NT2/D1 (cell line): Measurements from ENCODE around the gene CREG2.

Experiments used
- DNase-seq: peaks from one replicate; pipeline ENCODE4 v3.0.0-alpha.2; 2011; ENCODE audit warnings: low read depth, low spot score
- H3K27me3 ChIP-seq: 2 replicates; pipeline ENCODE4 v1.6.0; 2011; ENCODE audit warnings: mild to moderate bottlenecking; ENCODE audit not compliant: insufficient read length, insufficient read depth
- H3K36me3 ChIP-seq: 2 replicates; pipeline ENCODE4 v1.6.1; 2011; ENCODE audit warnings: mild to moderate bottlenecking, low read length, mixed read lengths; ENCODE audit not compliant: insufficient read depth, insufficient read length
- H3K4me1 ChIP-seq: 2 replicates; pipeline ENCODE4 v1.5.1; 2011; ENCODE audit not compliant: insufficient read depth, insufficient read length
- H3K4me3 ChIP-seq: 2 replicates; pipeline ENCODE4 v1.5.1; 2011; ENCODE audit warnings: low read depth; ENCODE audit not compliant: insufficient read length
- H3K9ac ChIP-seq: 2 replicates; pipeline ENCODE4 v1.6.0; 2011; ENCODE audit warnings: low read depth; ENCODE audit not compliant: insufficient read length
- H3K9me3 ChIP-seq: 2 replicates; pipeline ENCODE4 v1.5.1; 2011; ENCODE audit warnings: mild to moderate bottlenecking, low read length; ENCODE audit not compliant: insufficient read depth
- SUZ12 ChIP-seq: IDR thresholded peaks from 2 replicates; pipeline ENCODE4 v1.6.1; 2011; ENCODE audit not compliant: insufficient read length, insufficient read depth; ENCODE audit errors: extremely low read depth
- YY1 ChIP-seq: IDR thresholded peaks from 2 replicates; pipeline ENCODE4 v1.6.1; 2011; ENCODE audit not compliant: insufficient read length, insufficient read depth
- ZNF274 ChIP-seq: IDR thresholded peaks from 2 replicates; pipeline ENCODE4 v1.6.1; 2011; ENCODE audit warnings: mild to moderate bottlenecking, low read depth, low read length

The CREG2 gene

GRCh38 chr2:101374821-101375561 lies 12.3 kb downstream of the CREG2 start:
- Histone ChIP-seq H3K4me1 (peaks cover 9% of the 10 kb centered on the region), H3K9ac (no peak overlapping the region), H3K27me3 (no peaks in the 10 kb centered on the region), H3K4me3 (no peak overlapping the region), H3K9me3 (0 out of 2 replicates have a peak, but pooled peaks cover 6% of the 10 kb centered on the region), H3K36me3 (no peaks in the 10 kb centered on the region)
- DNase-seq = no peak
- TF ChIP-seq YY1 = no peak
- TF ChIP-seq ZNF274 = no peak
- TF ChIP-seq SUZ12 = no peak

GRCh38 chr2:101372792-101373191 lies 14.5 kb downstream of the CREG2 start:
- Histone ChIP-seq H3K9ac (no peak overlapping the region), H3K4me1 (peaks cover 9% of the 10 kb centered on the region), H3K27me3 (peaks cover 2% of the 10 kb centered on the region), H3K36me3 (no peaks in the 10 kb centered on the region), H3K9me3 (0 out of 2 replicates have a peak, but pooled peaks cover 6% of the 10 kb centered on the region), H3K4me3 (no peak overlapping the region)
- DNase-seq = no peak
- TF ChIP-seq YY1 (no peak), ZNF274 (no peak), SUZ12 (no peak)

GRCh38 chr2:101371636-101372035 lies 15.7 kb downstream of the CREG2 start:
- no peak for DNase-seq
- peaks cover 9% of the 10 kb centered on the region for H3K4me1 ChIP-seq
- H3K4me3 ChIP-seq = no peak overlapping the region
- H3K9me3 ChIP-seq = 0 out of 2 replicates have a peak, but pooled peaks cover 6% of the 10 kb centered on the region
- TF ChIP-seq ZNF274 = no peak
- TF ChIP-seq YY1 = no peak
- TF ChIP-seq SUZ12 = no peak
- H3K36me3 ChIP-seq = no peaks in the 10 kb centered on the region
- peaks cover 2% of the 10 kb centered on the region for H3K27me3 ChIP-seq
- H3K9ac ChIP-seq = no peak overlapping the region

GRCh38 chr2:101369100-101369499 lies 18.2 kb downstream of the CREG2 start:
- Histone ChIP-seq H3K27me3 (peaks cover 2% of the 10 kb centered on the region), H3K36me3 (no peaks in the 10 kb centered on the region), H3K9ac (no peak overlapping the region), H3K4me3 (no peak overlapping the region), H3K4me1 (peaks cover 9% of the 10 kb centered on the region), H3K9me3 (0 out of 2 replicates have a peak, but pooled peaks cover 6% of the 10 kb centered on the region)
- DNase-seq = no peak
- TF ChIP-seq ZNF274 (no peak), SUZ12 (no peak), YY1 (no peak)

- DNase-seq = no peak
- Histone ChIP-seq H3K27me3 (peaks cover 2% of the 10 kb centered on the region), H3K9me3 (0 out of 2 replicates have a peak, but pooled peaks cover 6% of the 10 kb centered on the region), H3K9ac (no peak overlapping the region), H3K4me3 (no peak overlapping the region), H3K36me3 (no peaks in the 10 kb centered on the region), H3K4me1 (peaks cover 9% of the 10 kb centered on the region)
- TF ChIP-seq ZNF274 (no peak), SUZ12 (no peak), YY1 (no peak)
These were observed 18.9 kb downstream of the CREG2 start for GRCh38 chr2:101368376-101368775.

- Histone ChIP-seq H3K27me3 (peaks cover 2% of the 10 kb centered on the region), H3K9ac (no peak overlapping the region), H3K9me3 (no peaks in the 10 kb centered on the region), H3K36me3 (no peaks in the 10 kb centered on the region), H3K4me1 (peaks cover 9% of the 10 kb centered on the region), H3K4me3 (no peak overlapping the region)
- no peak for DNase-seq
- TF ChIP-seq YY1 (no peak), SUZ12 (no peak), ZNF274 (no peak)
These were observed 19.8 kb downstream of the CREG2 start for GRCh38 chr2:101367508-101367907.

- H3K4me1 ChIP-seq = peaks cover 3% of the 10 kb centered on the region
- H3K9me3 ChIP-seq = no peaks in the 10 kb centered on the region
- peaks cover 2% of the 10 kb centered on the region for H3K27me3 ChIP-seq
- no peaks in the 10 kb centered on the region for H3K36me3 ChIP-seq
- no peak overlapping the region for H3K4me3 ChIP-seq
- TF ChIP-seq SUZ12 (no peak), ZNF274 (no peak), YY1 (no peak)
- no peak overlapping the region for H3K9ac ChIP-seq
- DNase-seq = no peak
These were observed 22.4 kb downstream of the CREG2 start for GRCh38 chr2:101364878-101365277.
